H9 (cell line): ENCODE results near the gene PGS1. TPM values are rescaled to one million over a fixed set of nuclear protein-coding genes. Genes with fewer than 3 reads are reported as not detected.
A peak's percentile ranks its signal among the peaks of the same experiment; 100 is the strongest.

Experiments used
- DNase-seq: peaks from one replicate; pipeline ENCODE4 v3.0.0-alpha.2; 2017
- H2AFZ ChIP-seq: one replicate; pipeline ENCODE4 v1.6.1; 2013; ENCODE audit warnings: mild to moderate bottlenecking, low read length, control low read depth, moderate library complexity
- H2AK5ac ChIP-seq: 2 replicates; pipeline ENCODE4 v1.6.1; 2013; ENCODE audit warnings: low read length, control low read depth, mixed read lengths; ENCODE audit not compliant: insufficient read length
- H2BK120ac ChIP-seq: one replicate; pipeline ENCODE4 v1.6.1; 2013; ENCODE audit warnings: low read depth, mild to moderate bottlenecking, low read length, control low read depth, inconsistent platforms; ENCODE audit not compliant: poor library complexity, severe bottlenecking
- H2BK12ac ChIP-seq: 2 replicates; pipeline ENCODE4 v1.6.1; 2013; ENCODE audit warnings: low read length, control low read depth, mixed read lengths, low read depth; ENCODE audit not compliant: insufficient read length
- H2BK15ac ChIP-seq: 2 replicates; pipeline ENCODE4 v1.6.1; 2013; ENCODE audit warnings: low read depth, low read length, control low read depth
- H2BK20ac ChIP-seq: one replicate; pipeline ENCODE4 v1.6.1; 2013; ENCODE audit warnings: low read depth, mild to moderate bottlenecking, low read length, control low read depth, inconsistent platforms; ENCODE audit not compliant: poor library complexity, severe bottlenecking
- H2BK5ac ChIP-seq: 2 replicates; pipeline ENCODE4 v1.6.1; 2013; ENCODE audit warnings: low read length, control low read depth, mixed read lengths; ENCODE audit not compliant: insufficient read length
- H3K14ac ChIP-seq: 2 replicates; pipeline ENCODE4 v1.6.1; 2013; ENCODE audit warnings: low read length, control low read depth; ENCODE audit not compliant: insufficient read depth
- H3K18ac ChIP-seq: 2 replicates; pipeline ENCODE4 v1.6.1; 2013; ENCODE audit warnings: low read depth, mild to moderate bottlenecking, mixed read lengths, low read length, control low read depth; ENCODE audit not compliant: insufficient read length
- H3K23ac ChIP-seq: 2 replicates; pipeline ENCODE4 v1.6.1; 2013; ENCODE audit warnings: low read length, control low read depth, mixed read lengths, low read depth; ENCODE audit not compliant: insufficient read length
- H3K23me2 ChIP-seq: 2 replicates; pipeline ENCODE4 v1.6.1; 2013; ENCODE audit warnings: low read depth, mild to moderate bottlenecking, mixed read lengths, low read length, control low read depth; ENCODE audit not compliant: insufficient read length, poor library complexity, severe bottlenecking
- H3K27ac ChIP-seq: 2 replicates; pipeline ENCODE4 v1.5.1; 2013; ENCODE audit warnings: low read length, control low read depth, mixed read lengths, low read depth; ENCODE audit not compliant: insufficient read length
- H3K27me3 ChIP-seq: 2 replicates; pipeline ENCODE4 v1.6.1; 2013; ENCODE audit warnings: low read length, control low read depth, inconsistent platforms; ENCODE audit not compliant: insufficient read depth
- H3K4ac ChIP-seq: 2 replicates; pipeline ENCODE4 v1.6.1; 2013; ENCODE audit warnings: low read depth, mild to moderate bottlenecking, control low read depth, inconsistent platforms, low read length, moderate library complexity
- H3K4me1 ChIP-seq: 2 replicates; pipeline ENCODE4 v1.6.1; 2013; ENCODE audit warnings: low read length, control low read depth, inconsistent platforms; ENCODE audit not compliant: insufficient read depth
- H3K4me2 ChIP-seq: 2 replicates; pipeline ENCODE4 v1.6.1; 2013; ENCODE audit warnings: low read length, control low read depth, mixed read lengths; ENCODE audit not compliant: insufficient read length, insufficient read depth
- H3K56ac ChIP-seq: 2 replicates; pipeline ENCODE4 v1.6.1; 2013; ENCODE audit warnings: low read depth, mild to moderate bottlenecking, mixed read lengths, low read length, control low read depth; ENCODE audit not compliant: insufficient read length
- H3K79me1 ChIP-seq: 2 replicates; pipeline ENCODE4 v1.6.1; 2013; ENCODE audit warnings: low read depth, mild to moderate bottlenecking, moderate library complexity, low read length, control low read depth, inconsistent platforms; ENCODE audit not compliant: insufficient read depth, poor library complexity, severe bottlenecking
- H3K79me2 ChIP-seq: 2 replicates; pipeline ENCODE4 v1.6.1; 2013; ENCODE audit warnings: low read length, control low read depth, inconsistent platforms; ENCODE audit not compliant: insufficient read depth
- H3K9ac ChIP-seq: 2 replicates; pipeline ENCODE4 v1.6.1; 2013; ENCODE audit warnings: low read length, control low read depth, mixed read lengths; ENCODE audit not compliant: insufficient read length; ENCODE audit errors: extremely low read depth
- H3K9me3 ChIP-seq: one replicate; pipeline ENCODE4 v1.6.1; 2013; ENCODE audit warnings: low read depth, low read length, inconsistent platforms; ENCODE audit not compliant: control insufficient read depth
- H3T11ph ChIP-seq: one replicate; pipeline ENCODE4 v1.6.1; 2013; ENCODE audit warnings: mild to moderate bottlenecking, low read length, control low read depth, inconsistent platforms
- H4K20me1 ChIP-seq: one replicate; pipeline ENCODE4 v1.6.1; 2013; ENCODE audit not compliant: control insufficient read depth, insufficient read length, insufficient read depth
- H4K5ac ChIP-seq: 2 replicates; pipeline ENCODE4 v1.6.1; 2013; ENCODE audit warnings: low read depth, mild to moderate bottlenecking, mixed read lengths, low read length, control low read depth; ENCODE audit not compliant: insufficient read length
- H4K8ac ChIP-seq: replicated peaks from 2 replicates; pipeline ENCODE4 v1.6.1; 2013; ENCODE audit warnings: low read length, control low read depth, mixed read lengths, low read depth; ENCODE audit not compliant: insufficient read length
- H4K91ac ChIP-seq: 2 replicates; pipeline ENCODE4 v1.6.1; 2013; ENCODE audit warnings: low read depth, mild to moderate bottlenecking, moderate library complexity, mixed read lengths, low read length, control low read depth; ENCODE audit not compliant: insufficient read length
- H3K27ac Mint-ChIP-seq, 3 experiments: 2 replicates in 2 of 3; 3 replicates in 1 of 3; pipeline ENCODE4 v1.8.0; 2020 to 2021; ENCODE audit warnings: mixed read lengths in 3 of 3, mild to moderate bottlenecking in 1 of 3, moderate library complexity in 1 of 3
- H3K27me3 Mint-ChIP-seq: 2 replicates; pipeline ENCODE4 v1.8.0; 2021; ENCODE audit warnings: low read depth, mild to moderate bottlenecking, moderate library complexity, mixed read lengths
- H3K36me3 Mint-ChIP-seq, 3 experiments: 2 replicates in 2 of 3; 3 replicates in 1 of 3; pipeline ENCODE4 v1.8.0; 2020 to 2021; ENCODE audit warnings: low read depth in 3 of 3, mixed read lengths in 3 of 3; ENCODE audit not compliant: insufficient read depth in 1 of 3
- H3K4me1 Mint-ChIP-seq, 2 experiments: 2 replicates each; pipeline ENCODE4 v1.8.0; 2020; ENCODE audit warnings: mixed read lengths in 2 of 2
- H3K4me3 Mint-ChIP-seq, 2 experiments: 2 replicates in 1 of 2; 3 replicates in 1 of 2; pipeline ENCODE4 v1.8.0; 2020 to 2021; ENCODE audit warnings: mild to moderate bottlenecking in 2 of 2, mixed read lengths in 2 of 2, moderate library complexity in 1 of 2
- H3K9me3 Mint-ChIP-seq, 2 experiments: 2 replicates in 1 of 2; 3 replicates in 1 of 2; pipeline ENCODE4 v1.8.0; 2020; ENCODE audit warnings: mild to moderate bottlenecking in 2 of 2, mixed read lengths in 2 of 2, moderate library complexity in 1 of 2
- WGBS: extraction: QIAGEN DNeasy Blood & Tissue Kit; methylation state at CpG from one replicate; pipeline ENCODE4 v1.1.7; 2013; ENCODE audit warnings: missing lambda C conversion rate, low lambda C conversion rate, mixed read lengths; ENCODE audit not compliant: insufficient read length; ENCODE audit errors: extremely low coverage; 5-methylcytosine and 5-hydroxymethylcytosine counted together
- total RNA-seq: library from RNA; stranded (reverse); gene quantifications from 2 replicates; pipeline ENCODE4 v1.2.1, GENCODE V29; 2021
- TF ChIP-seq, protein P1 (sequence below): fragments of 200-600 bp; sonication (generic); conservative IDR thresholded peaks from 3 replicates; pipeline ENCODE4 v1.8.0; 2021; ENCODE audit warnings: antibody characterized with exemption, mild to moderate bottlenecking

PGS1 gene
- total RNA-seq, 1 experiment from 2014 or later: 45.7 TPM

DNA sequence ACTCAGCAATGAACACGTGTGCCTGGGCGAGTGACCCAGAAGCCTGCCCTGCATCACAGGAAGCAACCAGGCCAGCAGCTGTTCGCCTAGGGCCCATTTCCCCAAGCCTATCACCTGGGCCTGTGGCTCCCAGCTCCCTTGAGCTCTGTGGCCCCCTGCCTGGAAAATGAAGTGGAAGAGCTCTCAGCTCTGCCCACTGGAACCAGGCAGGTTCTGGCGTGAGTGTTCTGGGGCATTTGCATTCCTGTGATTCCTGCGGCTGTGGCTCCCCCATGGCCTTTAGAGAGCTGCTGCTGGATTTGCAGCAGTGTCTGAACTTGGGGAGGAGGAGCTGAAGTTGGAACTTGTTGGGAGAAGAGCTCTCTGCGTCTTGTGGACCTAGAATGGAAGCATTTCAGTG, 22.8 kb downstream of the PGS1 start:
- H3K27me3 ChIP-seq: no peaks in the 10 kb centered on the region
- H3K36me3 Mint-ChIP-seq: peaks cover 65 to 93% (median 93%) of the 10 kb centered on the region in 3 experiments; a peak in 6 of 7 replicates
- DNase-seq: no peak
- H3K23me2 ChIP-seq: no peaks in the 10 kb centered on the region
- no peak overlapping the region for H3K14ac ChIP-seq
- no peak overlapping the region for H2BK12ac ChIP-seq
- TF ChIP-seq, protein P1, sequence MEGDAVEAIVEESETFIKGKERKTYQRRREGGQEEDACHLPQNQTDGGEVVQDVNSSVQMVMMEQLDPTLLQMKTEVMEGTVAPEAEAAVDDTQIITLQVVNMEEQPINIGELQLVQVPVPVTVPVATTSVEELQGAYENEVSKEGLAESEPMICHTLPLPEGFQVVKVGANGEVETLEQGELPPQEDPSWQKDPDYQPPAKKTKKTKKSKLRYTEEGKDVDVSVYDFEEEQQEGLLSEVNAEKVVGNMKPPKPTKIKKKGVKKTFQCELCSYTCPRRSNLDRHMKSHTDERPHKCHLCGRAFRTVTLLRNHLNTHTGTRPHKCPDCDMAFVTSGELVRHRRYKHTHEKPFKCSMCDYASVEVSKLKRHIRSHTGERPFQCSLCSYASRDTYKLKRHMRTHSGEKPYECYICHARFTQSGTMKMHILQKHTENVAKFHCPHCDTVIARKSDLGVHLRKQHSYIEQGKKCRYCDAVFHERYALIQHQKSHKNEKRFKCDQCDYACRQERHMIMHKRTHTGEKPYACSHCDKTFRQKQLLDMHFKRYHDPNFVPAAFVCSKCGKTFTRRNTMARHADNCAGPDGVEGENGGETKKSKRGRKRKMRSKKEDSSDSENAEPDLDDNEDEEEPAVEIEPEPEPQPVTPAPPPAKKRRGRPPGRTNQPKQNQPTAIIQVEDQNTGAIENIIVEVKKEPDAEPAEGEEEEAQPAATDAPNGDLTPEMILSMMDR: no peak
- no peak overlapping the region for H2AFZ ChIP-seq
- H3K4me1 ChIP-seq: no peaks in the 10 kb centered on the region
- H3K18ac ChIP-seq: no peak overlapping the region
- H3K27me3 Mint-ChIP-seq: no peaks in the 10 kb centered on the region
- H3T11ph ChIP-seq: no peak overlapping the region
- H2AK5ac ChIP-seq: no peak overlapping the region
- H3K9ac ChIP-seq: no peak overlapping the region
- H3K9me3 ChIP-seq: no peaks in the 10 kb centered on the region
- no peak overlapping the region for H3K4ac ChIP-seq
- no peak overlapping the region for H3K4me2 ChIP-seq
- peaks cover 5% of the 10 kb centered on the region for H4K20me1 ChIP-seq
- H4K5ac ChIP-seq: no peak overlapping the region
- no peak overlapping the region for H3K23ac ChIP-seq
- H3K9me3 Mint-ChIP-seq: no peaks in the 10 kb centered on the region
- no peak overlapping the region for H4K91ac ChIP-seq
- no peak overlapping the region for H3K4me3 Mint-ChIP-seq
- H2BK5ac ChIP-seq: no peak overlapping the region
- no peak overlapping the region for H2BK20ac ChIP-seq
- H3K27ac ChIP-seq: no peak overlapping the region
- no peak overlapping the region for H2BK120ac ChIP-seq
- peaks cover 4% of the 10 kb centered on the region; the same call in 1 of the 2 replicates for H3K79me2 ChIP-seq
- H3K56ac ChIP-seq: no peak overlapping the region
- H3K4me1 Mint-ChIP-seq: 0 out of 4 replicates have a peak, but pooled peaks cover 0 to 5% of the 10 kb centered on the region in 2 experiments
- H4K8ac ChIP-seq: no peak overlapping the region
- no peaks in the 10 kb centered on the region for H3K79me1 ChIP-seq
- H3K27ac Mint-ChIP-seq: peak overlapping the region in 1 of 3 experiments; percentile 20; a peak in 3 of 7 replicates
- H2BK15ac ChIP-seq: no peak overlapping the region
- WGBS: no CpG with 5 or more reads among the region's 6 CpGs
